Stimulated activated naive CD8-positive, alpha-beta T cell treated with anti-CD3 and anti-CD28 coated beads, Interleukin-15, amount 100 ng/mL, for 72 hours (primary cell): ENCODE results near the gene LIN52.

Experiments
- ATAC-seq: fragments of 150-1000 bp; cut with Tn5 transposase; 2 replicates; pipeline ENCODE4 v1.10.0; 2021; ENCODE audit warnings: mild to moderate bottlenecking, moderate library complexity
- DNase-seq, 2 donors: peaks; one replicate each; pipeline ENCODE4 v3.0.0; 2021 to 2022
- H3K27ac Mint-ChIP-seq, 2 donors: one replicate each; pipeline ENCODE4 v1.8.0; 2022; ENCODE audit warnings: mild to moderate bottlenecking in 2 of 2, mixed read lengths in 2 of 2, moderate library complexity in 2 of 2
- H3K27me3 Mint-ChIP-seq: one replicate; pipeline ENCODE4 v1.8.0; 2022; ENCODE audit warnings: mixed read lengths
- H3K4me1 Mint-ChIP-seq: one replicate; pipeline ENCODE4 v1.8.0; 2022; ENCODE audit warnings: mild to moderate bottlenecking, mixed read lengths
- H3K4me3 Mint-ChIP-seq, 2 donors: one replicate each; pipeline ENCODE4 v1.8.0; 2022; ENCODE audit warnings: mild to moderate bottlenecking in 2 of 2, mixed read lengths in 2 of 2, moderate library complexity in 1 of 2
- H3K9me3 Mint-ChIP-seq, 2 donors: one replicate each; pipeline ENCODE4 v1.8.0; 2022; ENCODE audit warnings: mixed read lengths in 2 of 2

LIN52 gene

GRCh38 chr14:74248017-74248416 is 163.3 kb downstream of the LIN52 start:
- Mint-ChIP-seq H3K9me3 (no peaks in the 10 kb centered on the region), H3K27me3 (peaks cover 81% of the 10 kb centered on the region), H3K4me1 (peaks cover 11% of the 10 kb centered on the region), H3K27ac (no peak overlapping the region), H3K4me3 (no peak overlapping the region)
- ATAC-seq (no peak), DNase-seq (no peak)

- H3K9me3 Mint-ChIP-seq = no peaks in the 10 kb centered on the region
- H3K4me1 Mint-ChIP-seq = peaks cover 8% of the 10 kb centered on the region
- peaks cover 77% of the 10 kb centered on the region for H3K27me3 Mint-ChIP-seq
- DNase-seq (no peak), ATAC-seq (no peak)
- no peak overlapping the region for H3K27ac Mint-ChIP-seq
- no peak overlapping the region for H3K4me3 Mint-ChIP-seq
Observed at GRCh38 chr14:74249433-74250375, 164.9 kb downstream of the LIN52 start.
